LNCaP clone FGC (cell line): ENCODE results near the gene GALP.
"Not testable (repeated sequence)": the region's sequence is repeated elsewhere in the genome, so short reads cannot be mapped to it uniquely, and the experiment has no call there.

ENCODE experiments used
- DNase-seq: peaks from one replicate; pipeline ENCODE4 v3.0.0-alpha.2; 2011; ENCODE audit warnings: low read depth
- H3K4me3 ChIP-seq: 2 replicates; pipeline ENCODE4 v1.5.1; 2011; ENCODE audit warnings: mild to moderate bottlenecking, low read depth, low read length, control low read depth
- CTCF ChIP-seq: IDR thresholded peaks from 2 replicates; pipeline ENCODE4 v1.5.1; 2012; ENCODE audit warnings: mild to moderate bottlenecking; ENCODE audit not compliant: control insufficient read depth, insufficient read depth; ENCODE audit errors: extremely low read depth

GALP gene

GRCh38 chr19:56177564-56178243, 1.9 kb downstream of the GALP start:
- no peak for DNase-seq
- H3K4me3 ChIP-seq, result no peak overlapping the region
- TF ChIP-seq CTCF, result no peak

GRCh38 chr19:56189785-56190184, 14.0 kb downstream of the GALP start:
- DNase-seq, result no peak
- no peak overlapping the region for H3K4me3 ChIP-seq
- TF ChIP-seq CTCF, result no peak

DNA sequence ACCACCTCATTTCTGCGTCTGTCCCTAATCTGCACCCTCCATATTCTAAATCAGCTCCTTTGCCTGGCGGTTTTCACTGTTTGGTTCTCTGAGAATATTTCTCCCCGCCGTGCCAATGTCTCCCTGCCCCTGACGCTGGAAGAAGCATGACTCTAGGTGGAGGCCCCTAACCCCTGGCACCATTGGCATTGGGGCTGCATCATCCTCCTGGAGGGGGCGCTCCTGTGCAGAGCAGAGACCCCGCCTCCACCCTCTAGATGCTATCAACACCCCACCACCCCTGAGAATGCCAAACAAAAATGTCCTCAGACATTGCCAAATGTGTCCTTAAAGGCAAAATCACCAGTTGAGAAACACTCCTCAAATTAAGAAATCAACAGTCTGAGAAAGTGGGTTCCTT, 15.3 kb downstream of the GALP start:
- H3K4me3 ChIP-seq, result no peak overlapping the region
- no peak for TF ChIP-seq CTCF
- DNase-seq, result no peak

- DNase-seq, result no peak
- H3K4me3 ChIP-seq, result no peak overlapping the region
- TF ChIP-seq CTCF, result no peak
These were observed 15.9 kb downstream of the GALP start for GRCh38 chr19:56191711-56192110.

GRCh38 chr19:56193981-56194640, 18.3 kb downstream of the GALP start:
- no peak overlapping the region for H3K4me3 ChIP-seq
- no peak for TF ChIP-seq CTCF
- DNase-seq, result no peak

DNA sequence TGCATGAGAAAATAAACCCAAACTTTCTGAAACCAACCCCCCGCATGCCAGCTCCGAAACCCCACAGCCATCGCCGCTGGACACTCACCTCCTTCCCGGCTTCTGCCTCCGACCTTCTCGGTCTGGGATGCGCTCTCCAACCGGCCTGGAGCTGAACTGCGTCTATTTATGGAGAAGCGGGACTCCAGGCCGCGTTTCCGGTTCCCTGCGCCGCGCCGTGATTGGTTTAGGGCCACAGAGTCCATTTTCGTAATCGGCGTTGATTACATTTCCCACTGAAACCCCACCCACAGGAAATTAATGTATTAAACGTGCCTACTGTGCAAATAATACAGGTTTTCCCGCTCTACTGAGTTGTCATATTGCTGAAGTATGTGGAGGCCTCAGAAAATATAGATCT, 21.8 kb downstream of the GALP start, which contains the start of gene ZSCAN5B:
TSS of gene ZSCAN5B (minus strand) at position 138 of the 400 bp plus-strand sequence. CDS start 4,731 bp downstream, outside the sequence.
- not testable (repeated sequence) for H3K4me3 ChIP-seq, DNase-seq

- no peak overlapping the region for H3K4me3 ChIP-seq
- TF ChIP-seq CTCF, result no peak
- no peak for DNase-seq
These were observed 23.9 kb downstream of the GALP start for GRCh38 chr19:56199687-56200086.
